HG03097 (cell line): ENCODE measurements around the gene TTLL11.

Experiments used
- ATAC-seq: cut with Tn5 transposase; IDR thresholded peaks from one replicate; pipeline ENCODE4 v1.9.1; 2021; ENCODE audit not compliant: unreplicated experiment, low FRiP score

The TTLL11 gene

GRCh38 chr9:121841771-121842611 is 251.1 kb downstream of the TTLL11 start:
- ATAC-seq, result no peak

DNA sequence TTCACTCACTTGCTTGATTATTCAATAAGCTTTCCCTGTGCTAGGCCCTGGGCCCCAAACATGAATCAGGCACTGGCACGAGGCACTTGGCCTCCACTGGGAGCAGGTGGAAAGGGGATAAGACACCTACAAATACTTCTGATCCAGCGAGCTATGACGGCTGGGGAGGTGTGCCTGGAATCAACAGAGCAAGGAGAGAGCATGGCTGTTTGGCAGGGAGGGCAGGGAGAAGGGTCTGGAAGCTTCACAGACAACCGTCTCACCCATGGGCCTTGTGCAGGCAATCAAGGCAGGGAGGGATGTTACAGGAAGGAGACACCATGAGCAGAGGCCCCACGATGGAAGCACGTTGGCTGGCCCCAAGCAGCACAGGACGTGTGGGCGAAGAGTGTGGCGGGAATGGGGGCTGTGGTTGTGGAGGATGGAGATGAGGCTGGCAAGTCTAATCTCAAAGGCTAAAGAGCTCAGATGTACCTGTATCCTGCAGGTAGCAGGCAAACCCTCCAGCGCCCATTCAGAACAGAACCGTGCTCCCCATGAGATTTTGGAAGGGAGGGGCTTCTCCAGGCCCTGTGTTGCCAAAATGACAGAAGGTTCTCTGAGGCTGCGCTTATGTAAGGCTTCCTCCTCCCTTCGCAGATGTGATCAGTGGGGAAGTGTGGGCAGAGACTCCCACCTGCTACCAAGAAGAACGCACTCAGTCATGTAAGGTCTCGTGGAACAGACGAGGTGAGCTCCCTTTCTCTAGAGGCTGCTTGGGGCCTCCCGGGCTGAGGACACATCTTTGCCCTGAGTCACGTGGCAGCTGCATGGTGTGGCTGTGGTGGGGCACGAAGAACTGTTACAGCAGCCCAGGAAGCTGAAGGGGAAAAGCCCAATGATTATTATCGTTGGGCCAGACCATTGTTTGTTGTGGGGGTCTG is 252.0 kb downstream of the TTLL11 start:
- ATAC-seq, result no peak

- ATAC-seq, result no peak
These were observed 253.2 kb downstream of the TTLL11 start for GRCh38 chr9:121839726-121840500.

DNA sequence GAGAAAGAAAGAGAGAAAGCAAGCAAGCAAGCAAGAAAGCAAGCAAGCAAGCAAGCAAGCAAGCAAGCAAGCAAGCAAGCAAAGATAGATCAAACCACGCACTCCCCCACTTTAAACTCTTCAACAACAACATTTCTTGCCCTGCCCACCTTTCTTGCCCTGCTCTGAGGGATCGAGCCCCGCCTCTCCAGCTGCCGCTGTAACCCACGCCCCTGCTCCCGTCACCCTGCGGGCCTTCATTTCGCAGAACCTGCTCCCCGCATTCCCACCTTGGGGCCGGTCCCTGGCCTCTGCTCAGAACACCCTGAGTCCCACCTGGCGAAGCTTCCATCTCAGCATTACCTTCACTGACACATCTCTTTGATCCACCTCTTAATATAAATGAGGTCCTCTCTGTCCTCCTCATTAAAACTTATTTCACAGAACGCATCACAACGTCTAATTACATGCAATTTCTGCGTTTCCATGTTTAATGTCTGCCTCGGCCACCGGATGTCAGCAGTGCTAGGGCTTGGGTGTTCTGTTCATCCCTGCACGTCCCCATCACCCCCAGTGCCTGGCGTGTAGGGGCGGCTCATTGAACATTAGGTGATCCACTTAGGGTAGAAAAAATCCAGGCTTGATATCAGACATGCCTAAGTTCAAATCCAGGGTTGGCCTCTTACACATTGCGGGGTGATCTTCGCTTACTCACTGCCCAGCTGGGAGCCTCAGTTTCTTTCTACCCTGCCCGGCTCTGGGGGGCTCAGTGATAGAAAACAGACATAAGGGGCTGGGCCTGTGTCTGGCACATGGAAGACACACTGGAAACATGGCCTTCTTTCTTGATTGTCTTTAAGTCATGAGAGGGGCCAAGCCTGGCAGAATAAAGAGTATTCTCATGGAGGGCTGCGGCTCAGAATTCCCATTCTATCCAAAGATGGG is 254.1 kb downstream of the TTLL11 start:
- no peak for ATAC-seq

GRCh38 chr9:121837113-121837961 is 255.8 kb downstream of the TTLL11 start:
- ATAC-seq, result no peak

DNA sequence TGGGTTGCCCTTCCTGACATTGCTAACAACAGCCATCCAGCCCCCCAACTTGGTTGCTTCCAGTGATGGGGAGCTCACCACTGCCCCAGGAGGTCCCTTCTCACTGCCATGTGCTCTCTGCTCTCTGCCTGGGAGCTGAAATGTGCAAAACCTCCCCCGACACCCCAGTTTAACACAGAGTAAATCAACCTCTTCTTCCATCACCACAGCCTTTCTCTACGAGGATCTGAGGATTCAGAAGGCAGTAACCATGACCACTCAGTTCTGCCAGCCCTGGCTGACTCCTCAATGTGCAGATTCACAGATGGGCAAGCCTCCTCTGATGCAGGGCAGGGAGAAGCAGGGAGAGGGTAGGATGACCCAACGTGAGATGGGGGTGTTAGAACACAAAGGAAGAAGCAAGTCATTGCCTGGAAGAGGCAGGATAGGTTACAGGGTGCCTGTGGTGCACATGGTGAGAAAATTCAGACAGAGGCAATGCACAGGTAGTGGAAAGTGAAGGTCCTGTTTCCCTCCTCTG is 256.7 kb downstream of the TTLL11 start:
- no peak for ATAC-seq

- ATAC-seq, result no peak
These were observed 257.3 kb downstream of the TTLL11 start for GRCh38 chr9:121835587-121836365.

DNA sequence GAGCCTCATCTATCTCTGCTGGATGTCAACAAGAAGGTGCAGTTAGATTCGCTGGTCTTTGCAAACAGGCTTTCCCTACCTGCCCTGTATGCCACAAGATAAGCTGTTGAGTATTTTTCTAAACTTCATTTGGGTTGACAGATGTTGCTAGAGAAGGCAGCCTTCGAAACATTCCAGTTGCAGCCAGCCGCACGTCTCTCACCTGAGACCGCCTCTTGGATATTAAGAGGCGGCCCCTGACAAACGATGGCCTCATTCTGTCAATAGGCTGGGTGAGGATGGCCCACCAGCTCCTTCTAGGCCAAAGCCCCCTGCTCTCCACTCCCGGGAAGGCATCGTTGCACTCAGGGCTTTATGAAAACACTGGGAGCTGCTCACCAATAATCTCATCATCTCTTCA is 260.0 kb downstream of the TTLL11 start:
- ATAC-seq, result no peak

GRCh38 chr9:121831869-121832268 is 261.2 kb downstream of the TTLL11 start:
- no peak for ATAC-seq

DNA sequence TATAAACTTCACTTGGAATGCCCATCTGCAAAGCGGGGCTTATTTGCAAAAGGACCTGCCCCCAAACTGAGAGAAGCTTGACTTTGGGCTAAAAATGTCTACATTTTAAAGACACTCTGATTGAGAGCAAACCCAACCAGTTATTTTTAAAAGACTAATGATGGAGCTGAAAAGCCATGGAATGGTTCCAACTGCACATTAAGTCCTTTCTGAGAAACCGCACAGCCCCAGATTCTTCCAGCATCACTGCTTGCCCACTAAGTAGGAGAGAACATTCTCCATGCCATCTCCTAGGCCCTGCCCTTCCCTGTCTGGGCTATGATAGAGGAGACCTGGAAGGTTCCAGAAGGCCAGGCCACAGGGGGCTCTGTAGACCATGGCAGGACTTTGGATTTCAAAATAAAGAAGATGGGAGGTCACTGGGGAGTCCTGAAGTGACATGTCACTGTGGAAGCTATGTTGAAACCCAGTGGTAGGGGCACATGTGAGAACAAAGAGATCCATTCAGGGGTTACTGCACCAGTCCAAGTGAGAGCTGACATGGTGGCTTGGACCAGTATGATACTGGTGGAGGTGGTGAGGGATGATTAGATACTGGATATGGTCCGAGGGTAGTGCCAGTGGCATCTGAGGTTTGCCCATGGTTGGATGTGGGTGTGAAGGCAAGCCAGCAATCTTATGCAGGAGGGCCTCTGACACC is 262.5 kb downstream of the TTLL11 start:
- ATAC-seq, result no peak

DNA sequence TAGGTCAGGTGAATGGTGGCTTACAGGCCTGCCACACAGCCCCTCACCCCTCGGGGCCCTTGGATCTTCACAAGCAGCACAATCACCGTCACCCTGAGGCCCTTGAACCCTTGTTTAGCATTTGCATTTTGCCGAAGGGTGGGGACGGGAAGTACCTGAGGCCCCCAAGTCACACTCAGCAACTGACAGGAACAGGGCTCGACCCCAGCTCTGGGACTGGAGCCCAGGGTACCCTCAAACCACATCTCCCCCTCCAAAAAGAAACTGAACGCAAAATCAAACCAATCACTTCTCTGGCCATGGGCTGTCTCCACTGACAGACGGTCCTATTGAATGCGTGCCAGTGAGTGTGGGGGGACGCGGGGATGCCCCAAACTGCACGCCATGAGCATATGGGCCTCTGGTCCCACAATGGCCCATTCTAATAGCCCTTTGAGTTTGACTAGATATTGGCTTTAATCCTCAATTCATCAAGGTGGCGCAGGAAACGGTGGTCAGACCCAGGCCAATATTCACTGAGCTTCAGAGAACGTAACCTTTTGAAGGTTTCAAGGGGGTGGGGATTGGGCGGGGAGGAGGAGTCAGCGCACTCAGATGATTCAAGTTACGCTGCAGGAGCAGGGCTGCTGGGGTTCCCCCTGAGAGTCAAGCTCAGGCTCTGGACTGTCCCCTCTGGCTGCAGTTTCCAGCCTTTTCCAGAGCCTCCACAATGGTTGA is 265.7 kb downstream of the TTLL11 start:
- ATAC-seq, result no peak

- ATAC-seq, result no peak
These were observed 266.4 kb downstream of the TTLL11 start for GRCh38 chr9:121826711-121827110.

DNA sequence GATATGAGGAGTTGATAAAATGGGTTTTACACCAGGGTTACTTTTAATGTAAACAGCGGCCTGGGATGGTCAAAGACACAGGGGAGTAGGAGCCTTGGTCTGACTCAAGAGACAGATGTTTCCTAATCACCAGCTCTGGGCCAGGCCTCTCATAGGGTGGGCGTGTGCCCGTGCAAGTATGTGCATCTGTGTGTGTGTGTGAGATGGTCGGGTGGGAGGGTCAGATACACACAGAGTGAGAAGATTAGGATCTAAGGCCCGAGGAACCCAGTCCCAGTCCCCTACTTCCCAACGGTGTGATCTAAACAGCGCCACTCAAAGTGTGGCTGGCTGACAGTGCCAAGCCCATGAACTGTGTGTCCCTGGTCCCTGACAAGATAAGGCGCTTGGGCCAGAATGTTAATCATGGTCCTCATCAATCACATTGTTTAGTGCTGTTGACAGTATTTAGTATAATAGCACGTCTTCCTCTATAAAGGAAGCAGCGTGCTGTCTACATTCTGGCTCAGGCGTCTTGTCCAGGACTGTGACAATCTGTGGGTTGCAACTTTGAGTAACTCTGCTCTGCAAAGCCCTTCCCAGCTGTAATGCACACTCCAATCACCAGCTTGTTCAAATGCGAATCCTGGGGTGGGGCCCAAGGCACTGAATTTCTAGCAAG is 267.9 kb downstream of the TTLL11 start:
- no peak for ATAC-seq

GRCh38 chr9:121824651-121825030 is 268.5 kb downstream of the TTLL11 start:
- no peak for ATAC-seq

GRCh38 chr9:121823451-121824169 is 269.5 kb downstream of the TTLL11 start:
- no peak for ATAC-seq
